RKO (cell line): ENCODE data around the gene FIBP.

ENCODE experiments used
- DNase-seq: peaks from one replicate; pipeline ENCODE4 v3.0.0-alpha.2; 2016; ENCODE audit warnings: low spot score

The FIBP gene

GRCh38 chr11:65870706-65871681, 17.3 kb downstream of the FIBP start:
- no peak for DNase-seq

GRCh38 chr11:65870307-65870658, 18.0 kb downstream of the FIBP start:
- DNase-seq: no peak

GRCh38 chr11:65869643-65870306, 18.5 kb downstream of the FIBP start:
- no peak for DNase-seq

- no peak for DNase-seq
These were observed 19.4 kb downstream of the FIBP start for GRCh38 chr11:65868907-65869306.

- peak; percentile 49 for DNase-seq
These were observed 20.1 kb downstream of the FIBP start for GRCh38 chr11:65868076-65868667.

DNA sequence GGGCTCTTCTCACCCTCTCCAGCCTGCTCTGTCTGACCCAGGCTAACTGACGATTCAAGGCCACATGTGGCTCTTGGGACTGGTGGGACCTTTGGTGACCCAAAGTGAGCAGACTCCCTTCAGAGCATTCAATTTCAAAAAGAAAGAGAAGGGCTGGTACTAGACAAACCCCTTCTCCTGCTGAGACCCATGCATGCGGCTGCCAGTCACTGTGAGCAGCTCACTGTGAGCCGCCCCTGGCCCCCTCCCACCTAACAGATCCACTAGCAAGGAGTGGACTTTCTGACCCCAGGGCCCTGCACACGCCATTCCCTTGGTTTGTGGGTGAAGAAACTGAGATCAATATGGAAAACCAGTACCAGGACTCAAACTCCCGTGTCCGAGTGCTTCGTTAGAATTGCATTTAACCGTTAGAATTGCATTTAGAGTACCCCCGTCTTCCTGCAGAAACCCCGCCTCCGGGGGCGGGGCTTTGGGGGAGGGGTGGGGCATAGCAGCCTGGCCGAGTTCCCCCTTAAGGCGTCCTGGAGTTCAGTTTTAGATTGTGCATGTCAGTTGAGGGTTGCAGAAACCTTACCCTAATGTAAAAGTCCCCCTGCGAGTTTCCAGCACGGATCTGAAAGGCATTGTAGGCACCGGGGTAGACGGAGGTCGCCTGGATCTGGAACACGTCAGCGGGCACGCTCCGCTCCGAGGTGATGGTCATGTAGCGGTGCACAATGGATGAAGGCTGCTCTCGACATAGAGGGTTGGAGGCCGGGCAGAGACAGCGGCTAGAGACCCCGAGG, 20.8 kb downstream of the FIBP start:
- no peak for DNase-seq

GRCh38 chr11:65866509-65867283, 21.6 kb downstream of the FIBP start:
- DNase-seq: no peak

DNA sequence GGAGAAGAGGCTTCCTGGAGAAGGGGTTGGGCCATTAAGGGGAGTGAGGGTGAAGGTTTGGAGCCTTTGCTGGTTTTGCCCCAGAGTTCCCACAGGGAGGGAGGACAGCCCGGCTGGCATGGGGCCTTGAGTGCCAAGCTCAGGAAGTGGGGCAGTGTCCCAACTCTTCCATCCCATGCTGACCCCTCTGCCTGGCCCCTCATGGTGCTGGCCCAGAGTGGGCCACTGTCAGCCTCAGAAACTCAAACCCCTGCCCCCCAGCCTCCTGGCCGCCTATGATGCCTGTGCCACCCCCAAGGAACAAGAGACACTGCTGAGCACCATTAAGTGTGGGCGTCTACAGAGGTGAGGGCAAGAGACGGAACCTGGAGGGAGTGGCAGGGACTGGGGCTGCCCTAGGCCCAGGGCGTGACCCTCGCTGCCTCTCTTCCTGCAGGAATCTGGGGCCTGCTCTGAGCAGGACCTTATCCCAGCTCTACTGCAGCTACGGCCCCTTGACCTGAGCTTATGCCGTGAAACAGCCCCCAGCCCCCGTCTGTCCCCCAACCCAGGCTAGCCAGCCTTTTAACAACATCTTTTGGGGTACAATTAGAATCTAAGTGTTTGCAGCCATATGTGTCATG, 22.6 kb downstream of the FIBP start:
- no peak for DNase-seq

DNA sequence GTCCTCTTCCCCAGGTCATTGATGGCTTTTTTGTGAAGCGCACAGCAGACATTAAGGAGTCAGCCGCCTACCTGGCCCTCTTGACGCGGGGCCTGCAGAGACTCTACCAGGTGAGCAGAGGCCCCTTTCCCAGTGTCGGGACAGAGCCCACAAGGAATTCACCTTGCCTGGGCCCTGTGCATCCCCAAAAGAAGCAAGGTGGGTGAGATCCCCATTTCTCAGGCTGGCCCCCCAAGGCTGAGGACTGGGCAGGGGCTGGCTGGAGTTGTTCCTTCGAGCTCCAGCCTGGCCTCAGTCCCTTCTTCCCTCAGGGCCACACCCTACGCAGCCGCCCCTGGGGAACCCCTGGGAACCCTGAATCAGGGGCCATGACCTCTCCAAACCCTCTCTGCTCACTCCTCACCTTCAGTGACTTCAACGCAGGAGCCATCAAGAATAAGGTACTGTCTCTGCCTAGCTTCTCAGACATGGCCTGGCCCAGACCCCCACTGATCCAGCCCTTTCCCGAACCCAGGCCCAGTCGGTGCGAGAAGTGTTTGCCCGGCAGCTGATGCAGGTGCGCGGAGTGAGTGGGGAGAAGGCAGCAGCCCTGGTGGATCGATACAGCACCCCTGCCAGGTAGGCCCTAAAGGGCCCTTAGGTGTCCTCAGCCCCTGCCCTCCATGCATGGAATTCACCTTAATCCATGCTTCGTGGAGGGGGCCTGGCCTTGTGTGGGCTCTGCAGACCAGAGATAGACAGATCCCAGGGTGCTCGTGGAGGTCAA, 23.4 kb downstream of the FIBP start:
- DNase-seq: no peak

GRCh38 chr11:65863889-65864705, 24.2 kb downstream of the FIBP start:
- no peak for DNase-seq

- DNase-seq: no peak
These were observed 25.1 kb downstream of the FIBP start for GRCh38 chr11:65862941-65863888.

DNA sequence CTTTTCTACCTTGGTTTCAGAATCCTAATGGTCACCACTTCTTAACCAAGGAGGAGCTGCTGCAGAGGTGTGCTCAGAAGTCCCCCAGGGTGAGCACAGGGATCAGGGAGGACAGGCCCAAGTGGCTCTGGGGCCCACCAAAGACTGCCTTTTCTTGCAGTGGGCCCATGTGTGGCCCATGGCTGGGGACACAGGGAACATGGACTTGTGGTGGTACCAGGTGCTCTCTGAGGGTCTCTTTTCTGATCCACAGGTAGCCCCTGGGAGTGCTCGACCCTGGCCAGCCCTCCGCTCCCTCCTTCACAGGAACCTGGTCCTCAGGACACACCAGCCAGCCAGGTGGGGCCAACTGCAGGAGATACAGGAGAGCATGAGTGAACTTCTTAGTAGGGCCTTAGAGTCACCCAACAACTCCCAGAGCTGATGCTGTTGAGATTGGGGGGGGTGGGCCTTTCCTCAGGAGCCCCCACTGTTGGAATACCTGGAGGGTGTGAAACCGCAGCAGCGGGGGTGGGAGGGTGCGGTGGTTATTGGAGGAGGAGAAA, 26.0 kb downstream of the FIBP start:
- no peak for DNase-seq

DNA sequence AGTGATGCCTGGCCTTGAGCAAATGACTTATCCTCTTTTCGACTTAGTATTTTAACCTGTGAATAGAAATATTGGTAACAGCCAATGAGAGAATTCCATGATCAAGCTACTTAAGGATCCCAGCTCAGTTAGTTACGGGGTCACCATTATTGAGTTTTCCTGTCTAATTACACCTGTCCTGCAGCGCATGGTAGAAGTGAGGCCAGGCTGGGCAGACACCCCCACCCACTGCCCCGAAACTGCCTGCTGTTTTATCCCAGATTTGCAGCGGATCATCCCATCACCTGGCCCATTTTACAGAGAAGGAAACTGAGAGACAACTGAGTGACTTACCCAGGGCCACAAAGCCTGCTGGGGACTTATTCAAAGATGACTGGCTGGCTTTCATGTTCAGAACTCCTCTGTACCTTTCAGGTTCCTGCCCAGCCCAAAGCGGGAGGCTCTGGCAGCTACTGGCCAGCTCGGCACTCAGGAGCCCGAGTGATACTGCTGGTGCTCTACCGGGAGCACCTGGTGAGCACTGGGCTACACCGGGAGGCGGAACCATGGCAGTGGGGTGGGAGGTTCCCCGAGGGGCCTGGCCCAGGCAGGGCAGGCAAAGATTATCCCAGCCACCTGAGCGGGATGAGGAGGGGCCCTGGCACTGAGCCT, 26.6 kb downstream of the FIBP start:
- no peak for DNase-seq

- DNase-seq: no peak
These were observed 27.1 kb downstream of the FIBP start for GRCh38 chr11:65861165-65861505.

GRCh38 chr11:65860278-65861164, 27.8 kb downstream of the FIBP start, which contains the start of gene MUS81:
MUS81 (plus strand) TSS chr11:65860433; CDS start chr11:65860754, 321 bp downstream.
- peak; percentile 98 for DNase-seq

GRCh38 chr11:65859812-65860277, 28.4 kb downstream of the FIBP start:
- DNase-seq: peak; percentile 69
